Measurements from ENCODE around the gene PPP3CA.

The PPP3CA gene

DNA sequence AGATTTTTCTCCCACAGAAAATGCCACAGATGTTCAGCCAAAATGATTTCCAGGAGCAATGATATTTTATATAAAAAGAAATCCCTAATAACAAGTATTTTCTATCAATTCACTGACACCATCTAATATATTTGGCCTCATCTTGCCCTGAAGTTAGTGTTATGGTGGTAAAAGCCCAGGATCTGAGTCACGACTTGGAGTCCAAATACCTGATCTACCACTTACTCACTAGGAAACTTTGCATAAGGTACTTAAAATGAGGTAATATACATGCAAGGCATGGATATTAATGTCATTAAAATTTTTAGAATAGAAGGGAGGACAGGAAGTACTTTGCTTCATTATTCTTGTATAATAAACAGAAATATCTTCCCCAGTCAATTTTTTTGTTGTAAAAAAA lies 16.3 kb downstream of the PPP3CA start:
- no peak for DNase-seq (ENCODE audit: low read depth)

- DNase-seq (ENCODE audit: low read depth), result no peak
These were observed 17.7 kb downstream of the PPP3CA start for GRCh38 chr4:101329592-101329991.

- no peak for DNase-seq (ENCODE audit: low read depth)
These were observed 19.2 kb downstream of the PPP3CA start for GRCh38 chr4:101328063-101328602.

DNA sequence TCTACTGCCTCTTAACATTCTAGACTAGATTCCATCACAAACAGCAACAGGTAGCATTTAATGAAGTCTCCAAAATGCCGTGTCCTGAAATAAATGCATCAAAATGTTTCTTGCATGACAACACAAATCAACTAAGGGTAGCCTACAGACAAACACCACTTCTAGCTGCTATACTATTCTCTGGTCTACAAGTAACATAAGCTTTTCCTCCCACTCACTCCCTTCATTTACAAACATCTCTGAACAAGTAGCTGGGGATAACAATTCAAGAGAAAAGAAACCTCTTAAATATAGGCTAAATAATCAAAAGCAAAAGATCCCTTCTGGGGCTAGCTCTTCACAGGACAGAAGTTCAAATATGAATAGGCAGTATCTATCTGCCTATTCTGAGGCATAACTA lies 20.8 kb downstream of the PPP3CA start:
- no peak for DNase-seq (ENCODE audit: low read depth)

DNA sequence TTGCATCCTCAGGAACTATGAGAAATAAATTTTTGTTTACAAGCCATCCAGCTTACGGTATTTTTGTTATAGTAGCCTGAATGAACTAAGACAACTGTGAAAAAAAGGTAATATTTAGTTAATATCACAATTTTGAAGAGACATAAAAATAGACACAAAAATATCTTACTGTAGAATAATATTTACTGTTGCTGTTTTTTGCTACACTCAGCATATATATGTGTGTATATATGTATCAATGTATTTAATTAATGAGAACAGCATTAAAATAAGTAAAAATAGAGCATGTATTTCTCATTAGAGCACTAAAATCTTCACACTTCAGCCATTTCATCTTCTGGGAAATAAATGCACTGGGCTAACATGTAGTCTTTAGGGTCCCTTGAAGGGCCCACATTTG lies 24.6 kb downstream of the PPP3CA start:
- no peak for DNase-seq (ENCODE audit: low read depth)

DNA sequence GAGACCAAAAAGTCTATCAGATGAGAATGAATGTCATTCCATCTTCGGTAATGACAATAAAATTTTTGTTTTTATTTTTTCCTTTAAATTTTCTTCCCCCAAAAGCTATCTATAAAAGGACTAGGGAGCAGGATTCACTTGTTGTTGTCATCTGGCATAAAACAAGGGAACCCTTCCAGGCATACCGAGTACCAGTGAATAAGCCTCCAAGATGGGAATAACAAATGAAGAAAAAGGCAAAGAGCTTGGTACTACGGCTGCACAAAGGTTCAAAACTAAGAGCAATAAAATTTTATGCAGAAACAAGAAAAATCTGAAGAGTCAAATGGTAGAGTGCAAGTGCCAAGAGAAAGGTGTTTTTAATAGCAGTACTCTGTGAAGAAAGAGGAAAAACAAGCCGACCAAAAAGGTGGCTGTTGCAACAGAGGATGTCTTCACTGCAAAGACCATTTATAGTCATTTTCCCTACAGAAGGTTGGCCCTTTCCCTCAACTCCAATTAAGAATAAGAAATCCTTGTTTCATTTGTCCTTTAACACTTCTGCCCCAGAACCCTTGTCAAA lies 25.8 kb downstream of the PPP3CA start:
- no peak for DNase-seq (ENCODE audit: low read depth)

- DNase-seq (ENCODE audit: low read depth), result no peak
These were observed 31.5 kb downstream of the PPP3CA start for GRCh38 chr4:101315786-101316185.

GRCh38 chr4:101315041-101315440 lies 32.3 kb downstream of the PPP3CA start:
- DNase-seq (ENCODE audit: low read depth), result no peak

GRCh38 chr4:101309925-101310324 lies 37.4 kb downstream of the PPP3CA start:
- DNase-seq (ENCODE audit: low read depth), result no peak

- no peak for DNase-seq (ENCODE audit: low read depth)
These were observed 39.4 kb downstream of the PPP3CA start for GRCh38 chr4:101307899-101308298.

- DNase-seq (ENCODE audit: low read depth), result no peak
These were observed 40.3 kb downstream of the PPP3CA start for GRCh38 chr4:101306764-101307615.

DNA sequence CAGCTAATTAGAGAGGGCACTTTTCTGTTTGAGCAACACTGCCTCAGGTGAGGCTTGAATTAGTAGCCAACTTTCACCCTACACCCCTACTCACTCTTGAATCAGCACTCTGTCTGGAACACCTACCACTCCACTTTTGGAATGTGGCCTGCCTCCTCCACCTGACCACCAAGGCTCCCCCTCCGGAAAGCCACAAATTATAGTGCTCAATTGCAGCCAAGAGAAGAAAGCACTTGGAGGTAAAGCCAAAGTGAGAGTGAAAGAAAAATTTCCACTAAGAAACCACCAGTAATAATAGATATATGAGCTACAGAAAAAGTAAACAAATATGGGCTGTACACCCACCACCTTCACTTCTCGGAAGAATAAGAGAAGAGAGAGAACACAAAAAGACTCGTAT lies 41.1 kb downstream of the PPP3CA start:
- DNase-seq (ENCODE audit: low read depth), result no peak

DNA sequence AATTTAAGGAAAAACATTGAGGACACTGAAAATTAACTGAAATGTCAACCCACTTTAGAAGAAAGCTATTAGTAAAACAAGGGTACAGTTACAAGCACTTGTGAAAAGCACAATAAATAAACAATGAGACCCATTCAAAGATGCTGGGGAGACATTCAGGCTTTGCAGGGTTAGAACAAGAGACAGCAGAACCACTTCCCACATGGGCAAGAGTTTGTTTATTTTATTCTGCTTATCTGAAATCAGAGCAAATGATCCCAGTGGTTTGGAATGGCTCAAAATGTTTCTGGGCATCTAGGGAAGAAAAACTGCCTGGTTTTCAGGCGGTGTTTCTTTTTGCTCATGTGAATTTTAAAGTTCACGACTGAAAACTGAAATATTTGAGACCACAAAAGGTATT lies 42.4 kb downstream of the PPP3CA start:
- DNase-seq (ENCODE audit: low read depth), result no peak

DNA sequence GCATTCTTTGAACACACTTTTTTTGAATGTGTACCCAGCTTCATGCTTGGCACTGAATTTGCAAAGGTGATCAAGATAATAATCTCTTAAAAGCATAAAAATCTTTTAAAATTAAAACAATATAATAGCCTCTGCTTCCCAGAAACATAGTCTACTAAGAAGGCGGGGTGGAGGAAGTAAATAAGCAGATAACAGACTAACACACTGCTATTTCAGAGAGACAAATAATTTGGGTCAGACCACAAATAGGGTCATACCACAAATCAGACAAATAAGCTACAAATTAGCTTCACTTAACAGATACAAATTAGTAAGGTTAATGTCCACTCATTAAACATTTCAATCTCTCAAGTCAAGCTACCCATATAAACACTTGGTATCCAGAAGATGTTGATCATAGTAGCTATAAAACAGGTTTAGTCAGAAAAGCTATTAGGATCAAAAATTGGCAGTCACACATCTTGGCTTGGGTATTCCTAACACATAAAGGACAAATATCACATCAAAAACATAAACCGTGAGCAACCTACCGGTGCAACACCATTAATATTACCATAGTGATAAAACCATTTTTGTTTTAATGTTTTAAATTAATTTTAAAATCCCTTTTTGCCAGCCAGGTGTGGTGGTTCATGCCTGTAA lies 47.3 kb downstream of the PPP3CA start:
- no peak for DNase-seq (ENCODE audit: low read depth)

GRCh38 chr4:101299021-101299420 lies 48.3 kb downstream of the PPP3CA start:
- DNase-seq (ENCODE audit: low read depth), result no peak

- no peak for DNase-seq (ENCODE audit: low read depth)
These were observed 51.6 kb downstream of the PPP3CA start for GRCh38 chr4:101295691-101296090.

DNA sequence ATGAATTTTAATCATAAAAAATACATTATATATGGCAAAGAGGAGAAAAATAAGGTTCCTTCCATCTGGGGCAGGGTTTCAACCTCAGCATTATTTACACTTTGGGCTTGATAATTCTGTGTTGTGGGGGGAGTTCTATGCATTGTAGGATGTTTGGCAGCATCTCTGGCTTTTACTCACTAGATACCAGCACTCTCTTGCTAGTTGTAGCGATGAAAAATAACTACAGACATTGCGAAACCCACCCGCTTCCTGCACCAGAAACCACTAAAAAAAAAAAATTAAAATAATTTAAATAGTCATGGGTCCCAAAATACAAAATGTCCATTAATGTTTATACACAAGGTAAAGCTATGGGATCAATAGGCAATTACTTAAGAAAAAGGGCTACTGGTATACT lies 52.7 kb downstream of the PPP3CA start:
- no peak for DNase-seq (ENCODE audit: low read depth)

GRCh38 chr4:101292901-101293300 lies 54.4 kb downstream of the PPP3CA start:
- no peak for DNase-seq (ENCODE audit: low read depth)

DNA sequence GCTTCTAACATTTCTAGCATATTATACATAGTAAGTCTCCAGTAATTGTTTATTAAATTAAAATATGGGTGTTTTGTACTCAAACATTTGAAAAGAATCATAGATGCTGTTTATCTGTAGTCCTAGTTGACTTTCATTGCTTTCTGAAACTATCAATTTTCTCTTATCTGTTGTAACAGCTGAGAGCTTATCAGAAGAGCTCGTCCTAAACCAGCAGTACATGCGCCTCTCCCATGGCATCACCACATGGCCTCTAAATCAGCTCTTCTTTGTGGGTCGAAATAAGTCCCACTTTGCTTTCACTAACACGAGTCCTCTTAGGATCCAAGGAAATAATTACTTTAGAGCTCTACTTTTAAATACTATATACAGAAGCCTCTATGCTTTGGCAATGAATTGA lies 55.1 kb downstream of the PPP3CA start:
- DNase-seq (ENCODE audit: low read depth), result no peak

GRCh38 chr4:101291198-101291597 lies 56.1 kb downstream of the PPP3CA start:
- no peak for DNase-seq (ENCODE audit: low read depth)

GRCh38 chr4:101290654-101291053 lies 56.7 kb downstream of the PPP3CA start:
- no peak for DNase-seq (ENCODE audit: low read depth)

GRCh38 chr4:101289306-101289705 lies 58.0 kb downstream of the PPP3CA start:
- DNase-seq (ENCODE audit: low read depth), result no peak
